Activated CD8-positive, alpha-beta memory T cell treated with anti-CD3 and anti-CD28 coated beads for 1 hour (primary cell): ENCODE results near the gene WDR93.
"Not testable (repeated sequence)": the region's sequence is repeated elsewhere in the genome, so short reads cannot be mapped to it uniquely, and the experiment has no call there.

ENCODE experiments used
- DNase-seq, 2 donors: peaks; one replicate each; pipeline ENCODE4 v3.0.0-alpha.2; 2020; ENCODE audit warnings: low read depth in 1 of 2; ENCODE audit errors: extremely low read depth in 1 of 2

The WDR93 gene

GRCh38 chr15:89681146-89681545, 9.5 kb upstream of the WDR93 start:
- no peak for DNase-seq

GRCh38 chr15:89685995-89686394, 4.6 kb upstream of the WDR93 start:
- DNase-seq = no peak

- DNase-seq = no peak
Observed at GRCh38 chr15:89686522-89686921, 4.1 kb upstream of the WDR93 start.

DNA sequence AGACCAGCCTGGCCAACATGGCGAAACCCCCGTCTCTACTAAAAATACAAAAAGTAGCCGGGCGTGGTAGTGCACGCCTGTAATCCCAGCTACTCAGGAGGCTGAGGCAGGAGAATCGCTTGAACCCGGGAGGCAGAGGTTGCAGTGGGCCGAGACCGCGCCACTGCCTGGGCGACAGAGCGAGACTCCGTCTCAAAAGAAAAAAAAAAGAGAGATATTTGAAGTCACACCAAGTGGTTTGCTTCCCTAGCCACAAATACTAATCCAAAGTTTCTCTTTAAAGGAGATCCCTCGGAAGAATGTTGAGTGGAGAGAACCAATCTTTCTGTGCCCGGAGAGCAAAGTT, 708 bp upstream of the WDR93 start:
- not testable (repeated sequence) for DNase-seq

GRCh38 chr15:89693091-89693490, 2.5 kb downstream of the WDR93 start:
- no peak for DNase-seq

GRCh38 chr15:89693696-89694095, 3.1 kb downstream of the WDR93 start:
- DNase-seq = no peak

DNA sequence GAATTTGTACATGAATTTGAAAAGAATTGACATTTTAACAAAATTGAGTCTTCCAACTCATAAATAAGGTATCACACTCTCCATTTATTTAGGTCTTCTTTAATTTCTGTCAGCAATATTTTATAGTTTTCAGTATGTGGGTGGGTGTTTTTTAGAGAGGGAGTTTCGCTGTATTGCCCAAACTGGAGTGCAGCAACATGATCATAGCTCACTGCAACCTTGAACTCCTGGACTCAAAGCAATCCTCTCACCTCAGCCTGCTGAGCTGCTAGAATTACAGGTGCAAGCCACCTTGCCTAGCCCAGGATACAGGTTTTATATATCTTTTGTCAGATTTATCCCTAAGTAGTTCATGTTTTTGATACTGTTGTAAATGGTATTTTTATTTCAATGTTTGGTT, 4.6 kb downstream of the WDR93 start:
- no peak for DNase-seq

DNA sequence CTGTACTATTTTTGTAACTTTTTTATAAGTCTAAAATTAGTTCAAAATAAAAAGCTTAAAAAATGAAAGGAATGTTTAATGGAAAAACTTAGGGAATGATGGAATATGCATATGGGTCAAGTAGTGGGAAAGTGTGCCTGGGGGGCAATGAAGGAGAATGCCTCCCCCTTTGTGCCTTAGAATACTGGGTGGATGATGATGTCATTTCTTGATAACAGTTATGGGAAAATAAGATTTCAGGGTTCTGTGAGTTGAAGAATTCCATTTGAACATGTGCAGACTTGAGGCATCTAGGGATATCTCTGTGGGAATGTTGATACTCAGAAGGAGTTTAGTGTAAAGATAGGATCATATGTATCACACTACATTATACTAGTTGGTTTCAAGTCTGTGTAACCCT, 13.8 kb downstream of the WDR93 start:
- DNase-seq = no peak

DNA sequence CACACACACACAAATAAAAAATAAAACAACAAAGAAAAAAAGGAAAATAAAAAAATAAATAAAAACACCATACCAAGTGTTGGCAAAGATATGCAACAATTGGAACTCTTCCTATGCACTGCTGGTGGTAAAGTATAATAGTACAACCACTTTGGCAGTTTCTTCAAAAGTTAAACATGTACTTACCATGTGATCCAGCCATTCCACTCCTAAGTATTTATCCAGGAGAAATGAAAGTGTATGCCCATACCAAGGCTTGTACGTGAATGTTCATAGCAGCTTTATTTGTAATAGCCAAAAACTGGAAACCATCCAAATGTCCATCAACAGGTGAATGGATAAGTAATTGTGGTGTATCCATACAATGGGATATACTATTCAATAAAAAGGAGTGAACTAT, 17.0 kb downstream of the WDR93 start:
- no peak for DNase-seq

- DNase-seq = no peak
Observed at GRCh38 chr15:89714775-89715174, 24.2 kb downstream of the WDR93 start.

DNA sequence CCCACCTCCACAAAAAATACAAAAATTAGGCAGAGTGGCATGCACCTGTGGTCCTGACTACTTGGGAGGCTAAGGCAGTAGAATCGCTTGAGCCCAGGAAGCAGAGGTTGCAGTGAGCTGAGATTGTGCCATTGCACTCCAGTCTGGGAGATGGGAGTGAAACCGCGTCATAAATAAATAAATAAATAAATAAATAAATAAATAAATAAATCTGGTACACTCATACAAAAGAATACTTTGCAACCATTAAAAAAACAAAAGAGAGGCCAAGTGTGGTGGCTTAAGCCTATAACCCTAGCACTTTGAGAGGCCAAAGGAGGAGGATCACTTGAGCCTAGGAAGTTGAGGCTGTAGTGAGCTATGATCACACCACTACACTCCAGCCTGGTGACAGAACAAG, 32.4 kb downstream of the WDR93 start:
- no peak for DNase-seq

GRCh38 chr15:89724621-89725020, 34.0 kb downstream of the WDR93 start:
- no peak for DNase-seq

GRCh38 chr15:89725064-89725463, 34.5 kb downstream of the WDR93 start:
- DNase-seq = no peak

DNA sequence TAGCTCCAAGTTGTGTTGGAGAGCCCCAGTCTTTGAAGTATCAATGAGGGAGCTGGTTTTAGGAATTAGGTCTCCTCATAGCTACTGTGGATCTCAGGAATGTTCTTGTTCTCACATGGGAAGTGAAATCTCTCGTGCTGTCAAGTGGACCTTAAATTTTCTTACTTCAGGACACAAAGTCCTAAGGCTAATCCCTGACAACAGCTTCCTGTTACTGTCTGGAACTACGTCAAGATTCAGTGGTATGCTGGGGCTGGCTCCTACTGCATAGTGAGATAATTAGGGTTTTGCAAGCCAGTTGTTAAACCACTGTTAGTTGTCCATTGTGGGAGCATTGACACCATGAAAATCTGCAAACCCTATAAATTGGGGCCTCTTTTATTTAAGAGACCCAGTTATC, 37.6 kb downstream of the WDR93 start:
- no peak for DNase-seq

- DNase-seq = no peak
Observed at GRCh38 chr15:89731275-89731674, 40.7 kb downstream of the WDR93 start.

GRCh38 chr15:89732451-89733172, 42.0 kb downstream of the WDR93 start:
- no peak for DNase-seq

- no peak for DNase-seq
Observed at GRCh38 chr15:89735773-89736172, 45.2 kb downstream of the WDR93 start.

DNA sequence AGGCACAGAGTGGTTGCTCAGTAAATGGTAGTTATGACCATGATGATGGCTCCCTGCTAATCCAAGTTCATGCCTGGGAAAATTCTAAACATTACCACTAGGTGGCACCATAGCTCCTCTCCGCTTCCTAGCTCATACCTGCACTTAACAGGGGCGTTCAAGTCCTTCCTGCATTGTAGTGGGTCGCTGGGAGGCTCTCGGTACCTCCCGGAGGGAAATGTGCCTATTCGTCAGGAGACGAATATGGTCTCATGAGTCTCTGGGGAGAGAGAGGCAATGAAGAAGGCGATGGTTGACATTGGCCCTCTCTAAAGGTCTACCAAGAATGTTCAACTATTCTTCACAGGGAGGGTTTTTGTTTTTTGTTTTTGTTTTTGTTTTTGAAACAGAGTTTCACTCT, 49.5 kb downstream of the WDR93 start:
- DNase-seq = no peak

DNA sequence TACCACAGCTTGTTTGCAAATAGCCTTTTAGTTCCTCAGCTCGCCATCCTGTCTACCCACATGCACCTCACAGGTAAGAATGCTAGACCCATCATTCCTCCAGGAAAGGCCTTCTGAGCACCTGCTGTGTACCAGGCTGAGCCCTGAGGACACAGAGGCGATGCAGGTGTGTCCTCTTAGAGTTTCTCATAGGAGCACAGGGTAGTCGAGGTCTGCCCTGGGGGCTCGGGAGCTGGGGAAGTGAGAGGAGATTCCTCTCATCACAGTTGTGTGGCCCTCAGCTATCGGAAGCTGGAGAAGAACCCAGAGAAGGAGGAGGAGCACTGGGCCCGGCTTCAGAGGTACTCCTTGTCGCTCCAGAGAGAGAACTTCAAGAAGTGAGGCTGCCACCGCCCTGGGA, 52.4 kb downstream of the WDR93 start:
- DNase-seq = no peak

- no peak for DNase-seq
Observed at GRCh38 chr15:89743594-89743993, 53.0 kb downstream of the WDR93 start.

GRCh38 chr15:89745131-89745530, 54.5 kb downstream of the WDR93 start:
- DNase-seq = no peak

GRCh38 chr15:89745768-89746167, 55.2 kb downstream of the WDR93 start:
- no peak for DNase-seq

GRCh38 chr15:89746386-89746780, 55.8 kb downstream of the WDR93 start:
- DNase-seq = no peak
